Measurements from ENCODE around the gene RABL6. TPM values are rescaled to one million over a fixed set of nuclear protein-coding genes. Genes with fewer than 3 reads are reported as not detected.

The RABL6 gene, protein sequence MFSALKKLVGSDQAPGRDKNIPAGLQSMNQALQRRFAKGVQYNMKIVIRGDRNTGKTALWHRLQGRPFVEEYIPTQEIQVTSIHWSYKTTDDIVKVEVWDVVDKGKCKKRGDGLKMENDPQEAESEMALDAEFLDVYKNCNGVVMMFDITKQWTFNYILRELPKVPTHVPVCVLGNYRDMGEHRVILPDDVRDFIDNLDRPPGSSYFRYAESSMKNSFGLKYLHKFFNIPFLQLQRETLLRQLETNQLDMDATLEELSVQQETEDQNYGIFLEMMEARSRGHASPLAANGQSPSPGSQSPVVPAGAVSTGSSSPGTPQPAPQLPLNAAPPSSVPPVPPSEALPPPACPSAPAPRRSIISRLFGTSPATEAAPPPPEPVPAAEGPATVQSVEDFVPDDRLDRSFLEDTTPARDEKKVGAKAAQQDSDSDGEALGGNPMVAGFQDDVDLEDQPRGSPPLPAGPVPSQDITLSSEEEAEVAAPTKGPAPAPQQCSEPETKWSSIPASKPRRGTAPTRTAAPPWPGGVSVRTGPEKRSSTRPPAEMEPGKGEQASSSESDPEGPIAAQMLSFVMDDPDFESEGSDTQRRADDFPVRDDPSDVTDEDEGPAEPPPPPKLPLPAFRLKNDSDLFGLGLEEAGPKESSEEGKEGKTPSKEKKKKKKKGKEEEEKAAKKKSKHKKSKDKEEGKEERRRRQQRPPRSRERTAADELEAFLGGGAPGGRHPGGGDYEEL
- polyA plus RNA-seq (2012; ENCODE audit: insufficient read length, low read depth): 133 TPM

GRCh38 chr9:136807281-136808074 is at the start of gene RABL6:
Gene RABL6, plus strand, starts transcription at chr9:136807948. Its CDS starts 249 bp downstream, at chr9:136808197.
- TF ChIP-seq SIN3A (IDR thresholded peaks at IDR 0.05; ENCODE audit: borderline replicate concordance, insufficient read depth, low read length) (no peak), POLR2AphosphoS5 (IDR thresholded peaks at IDR 0.05; ENCODE audit: low read depth, low read length) (peak; percentile 73; the same call in 1 of the 2 replicates), TAF1 (IDR thresholded peaks at IDR 0.05; ENCODE audit: borderline replicate concordance, insufficient read depth, low read length) (peak; percentile 96)

GRCh38 chr9:136759001-136759400 is 48.7 kb upstream of the RABL6 start:
- TF ChIP-seq FOXP2 (optimal IDR thresholded peaks at IDR 0.05; ENCODE audit: borderline replicate concordance, extremely low read depth, extremely low read length, insufficient read depth) (no peak), POLR2AphosphoS5 (IDR thresholded peaks at IDR 0.05; ENCODE audit: low read depth, low read length) (no peak)

DNA sequence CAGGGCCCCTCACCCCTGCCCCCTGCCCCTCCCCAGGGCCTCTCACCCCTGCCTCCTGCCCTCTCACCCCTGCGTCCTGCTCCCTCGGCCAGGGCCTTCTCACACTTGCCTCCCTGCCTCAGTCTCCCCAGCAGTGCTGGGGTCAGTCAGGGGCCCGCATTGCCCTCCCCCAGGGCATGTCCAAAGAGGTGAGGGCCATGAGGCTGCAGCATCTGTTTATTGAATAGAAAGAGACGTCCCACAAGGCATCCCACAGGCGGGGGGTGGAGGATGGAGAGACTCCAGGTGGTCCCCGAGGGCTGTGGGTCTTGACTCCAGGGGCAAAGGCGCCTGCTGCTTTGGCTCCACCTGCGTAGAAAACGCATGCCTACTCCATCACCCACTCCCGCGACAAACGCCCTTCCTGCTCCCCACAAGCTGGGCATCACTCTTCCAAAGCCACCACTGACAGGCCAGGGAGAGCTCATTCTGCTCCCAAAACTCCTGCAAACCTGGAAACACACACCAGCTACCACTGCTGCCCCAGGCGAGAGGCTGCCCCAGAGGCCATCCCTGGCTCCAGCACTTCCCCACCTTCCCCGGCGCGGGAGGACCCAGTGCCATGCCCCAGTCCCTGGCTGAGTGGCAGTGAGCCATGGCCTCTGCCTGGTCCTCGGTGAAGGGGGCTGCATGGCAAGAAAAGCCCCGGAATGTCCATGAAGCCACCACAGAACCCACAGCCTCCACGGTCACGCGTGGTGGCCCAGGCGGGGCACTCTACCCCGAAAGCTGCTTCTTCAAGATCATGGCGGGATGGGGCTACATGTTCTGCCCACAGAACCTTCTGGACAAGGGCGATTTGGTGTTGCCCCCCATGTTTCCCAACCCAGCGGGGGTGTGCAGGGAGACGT is 48.1 kb upstream of the RABL6 start:
- TF ChIP-seq TAF1 (IDR thresholded peaks at IDR 0.05; ENCODE audit: borderline replicate concordance, insufficient read depth, low read length): no peak
- TF ChIP-seq, protein P1, sequence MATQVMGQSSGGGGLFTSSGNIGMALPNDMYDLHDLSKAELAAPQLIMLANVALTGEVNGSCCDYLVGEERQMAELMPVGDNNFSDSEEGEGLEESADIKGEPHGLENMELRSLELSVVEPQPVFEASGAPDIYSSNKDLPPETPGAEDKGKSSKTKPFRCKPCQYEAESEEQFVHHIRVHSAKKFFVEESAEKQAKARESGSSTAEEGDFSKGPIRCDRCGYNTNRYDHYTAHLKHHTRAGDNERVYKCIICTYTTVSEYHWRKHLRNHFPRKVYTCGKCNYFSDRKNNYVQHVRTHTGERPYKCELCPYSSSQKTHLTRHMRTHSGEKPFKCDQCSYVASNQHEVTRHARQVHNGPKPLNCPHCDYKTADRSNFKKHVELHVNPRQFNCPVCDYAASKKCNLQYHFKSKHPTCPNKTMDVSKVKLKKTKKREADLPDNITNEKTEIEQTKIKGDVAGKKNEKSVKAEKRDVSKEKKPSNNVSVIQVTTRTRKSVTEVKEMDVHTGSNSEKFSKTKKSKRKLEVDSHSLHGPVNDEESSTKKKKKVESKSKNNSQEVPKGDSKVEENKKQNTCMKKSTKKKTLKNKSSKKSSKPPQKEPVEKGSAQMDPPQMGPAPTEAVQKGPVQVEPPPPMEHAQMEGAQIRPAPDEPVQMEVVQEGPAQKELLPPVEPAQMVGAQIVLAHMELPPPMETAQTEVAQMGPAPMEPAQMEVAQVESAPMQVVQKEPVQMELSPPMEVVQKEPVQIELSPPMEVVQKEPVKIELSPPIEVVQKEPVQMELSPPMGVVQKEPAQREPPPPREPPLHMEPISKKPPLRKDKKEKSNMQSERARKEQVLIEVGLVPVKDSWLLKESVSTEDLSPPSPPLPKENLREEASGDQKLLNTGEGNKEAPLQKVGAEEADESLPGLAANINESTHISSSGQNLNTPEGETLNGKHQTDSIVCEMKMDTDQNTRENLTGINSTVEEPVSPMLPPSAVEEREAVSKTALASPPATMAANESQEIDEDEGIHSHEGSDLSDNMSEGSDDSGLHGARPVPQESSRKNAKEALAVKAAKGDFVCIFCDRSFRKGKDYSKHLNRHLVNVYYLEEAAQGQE (IDR thresholded peaks at IDR 0.05; ENCODE audit: insufficient read depth in 1 of 2, low read depth in 2 of 2, low read length in 2 of 2): no peak
- no peak for TF ChIP-seq SIN3A (IDR thresholded peaks at IDR 0.05; ENCODE audit: borderline replicate concordance, insufficient read depth, low read length)

DNA sequence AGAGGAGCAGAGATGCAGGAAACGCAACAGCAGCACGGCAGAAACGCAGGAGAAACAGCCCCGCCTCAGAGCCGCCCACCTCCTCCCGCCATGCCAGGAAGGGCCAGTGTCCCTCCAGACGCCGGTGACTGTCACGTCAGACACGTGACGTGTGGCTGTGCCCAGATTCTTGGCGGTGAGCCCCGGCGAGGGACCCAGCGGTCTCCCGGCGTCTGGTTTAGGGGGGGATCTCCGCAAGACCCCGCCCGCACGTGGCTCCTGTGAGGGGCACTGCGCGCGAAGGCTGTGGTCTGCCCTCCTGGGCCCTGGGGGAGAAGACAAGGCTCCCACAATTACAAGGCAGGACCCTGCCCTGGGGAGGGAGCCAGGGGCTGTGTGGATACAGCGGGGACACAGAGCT is 47.3 kb upstream of the RABL6 start:
- TF ChIP-seq FOXP2 (optimal IDR thresholded peaks at IDR 0.05; ENCODE audit: borderline replicate concordance, extremely low read depth, extremely low read length, insufficient read depth) (no peak), SIN3A (IDR thresholded peaks at IDR 0.05; ENCODE audit: borderline replicate concordance, insufficient read depth, low read length) (no peak), POLR2AphosphoS5 (IDR thresholded peaks at IDR 0.05; ENCODE audit: low read depth, low read length) (no peak)
- TF ChIP-seq, protein P1 (IDR thresholded peaks at IDR 0.05; ENCODE audit: insufficient read depth in 1 of 2, low read depth in 2 of 2, low read length in 2 of 2): no peak

GRCh38 chr9:136761545-136761981 is 46.2 kb upstream of the RABL6 start:
- TF ChIP-seq, protein P1 (IDR thresholded peaks at IDR 0.05; ENCODE audit: insufficient read depth in 1 of 2, low read depth in 2 of 2, low read length in 2 of 2): no peak
- no peak for TF ChIP-seq POLR2AphosphoS5 (IDR thresholded peaks at IDR 0.05; ENCODE audit: low read depth, low read length)
- TF ChIP-seq SIN3A (IDR thresholded peaks at IDR 0.05; ENCODE audit: borderline replicate concordance, insufficient read depth, low read length): no peak
- TF ChIP-seq FOXP2 (optimal IDR thresholded peaks at IDR 0.05; ENCODE audit: borderline replicate concordance, extremely low read depth, extremely low read length, insufficient read depth): no peak
- no peak for TF ChIP-seq TAF1 (IDR thresholded peaks at IDR 0.05; ENCODE audit: borderline replicate concordance, insufficient read depth, low read length)

Measured in PFSK-1 (cell line).